ENCODE data around the gene HDAC9. TPM values are rescaled to one million over a fixed set of nuclear protein-coding genes. Genes with fewer than 3 reads are reported as not detected.
A peak's percentile ranks its signal among the peaks of the same experiment; 100 is the strongest.

Gene HDAC9
- total RNA-seq, 1 experiment from 2014 or later, result 31.9 TPM

GRCh38 chr7:18940593-18941134 is 445.1 kb downstream of the HDAC9 start:
- TF ChIP-seq EZH2 (IDR thresholded peaks at IDR 0.05; ENCODE audit: borderline replicate concordance, low read depth, low read length, poor library complexity, severe bottlenecking) (no peak), CTCF (conservative IDR thresholded peaks at IDR 0.05; ENCODE audit: low read depth, low read length) (no peak)
- BruUV-seq (replicated peaks), result no TSS peak
- H3K36me3 ChIP-seq (ENCODE audit: insufficient read depth, low read length, poor library complexity, severe bottlenecking), result no peaks in the 10 kb centered on the region
- POLR2A ChIA-PET (ENCODE audit: low non-redundant PET), result no interaction called here
- H3K9me3 ChIP-seq (ENCODE audit: low read depth, low read length, poor library complexity, severe bottlenecking), result no peaks in the 10 kb centered on the region
- CTCF ChIA-PET, result no interaction called here
- H3K4me1 ChIP-seq (ENCODE audit: insufficient read depth, low read length, poor library complexity, severe bottlenecking), result peaks cover 35% of the 10 kb centered on the region
- intact Hi-C loops (cut with micrococcal nuclease; ENCODE audit: unreplicated experiment), result no loop called here
- H3K27ac ChIP-seq (ENCODE audit: low read depth, low read length, poor library complexity, severe bottlenecking), result peak overlapping the region; percentile 85
- no peak overlapping the region for H3K4me3 ChIP-seq (ENCODE audit: low read depth, low read length, poor library complexity, severe bottlenecking)
- H3K27me3 ChIP-seq (replicated peaks; ENCODE audit: insufficient read depth, low read depth, low read length, poor library complexity), result no peaks in the 10 kb centered on the region
- DNase-seq (ENCODE audit: low spot score), result peak; percentile 98

GRCh38 chr7:18941207-18941606 is 445.7 kb downstream of the HDAC9 start:
- TF ChIP-seq EZH2 (IDR thresholded peaks at IDR 0.05; ENCODE audit: borderline replicate concordance, low read depth, low read length, poor library complexity, severe bottlenecking) (no peak), CTCF (conservative IDR thresholded peaks at IDR 0.05; ENCODE audit: low read depth, low read length) (no peak)
- Histone ChIP-seq H3K4me3 (ENCODE audit: low read depth, low read length, poor library complexity, severe bottlenecking) (no peak overlapping the region), H3K9me3 (ENCODE audit: low read depth, low read length, poor library complexity, severe bottlenecking) (no peaks in the 10 kb centered on the region), H3K27ac (ENCODE audit: low read depth, low read length, poor library complexity, severe bottlenecking) (peak overlapping the region; percentile 85), H3K27me3 (replicated peaks; ENCODE audit: insufficient read depth, low read depth, low read length, poor library complexity) (no peaks in the 10 kb centered on the region), H3K36me3 (ENCODE audit: insufficient read depth, low read length, poor library complexity, severe bottlenecking) (no peaks in the 10 kb centered on the region), H3K4me1 (ENCODE audit: insufficient read depth, low read length, poor library complexity, severe bottlenecking) (peaks cover 35% of the 10 kb centered on the region)
- DNase-seq (ENCODE audit: low spot score), result peak; percentile 48
- ChIA-PET CTCF (no interaction called here), POLR2A (ENCODE audit: low non-redundant PET) (no interaction called here)
- intact Hi-C loops (cut with micrococcal nuclease; ENCODE audit: unreplicated experiment), result no loop called here
- TSS peak; percentile 75 for BruUV-seq (replicated peaks)

GRCh38 chr7:18948521-18948920 is 453.0 kb downstream of the HDAC9 start:
- CTCF ChIA-PET, result no interaction called here
- no peaks in the 10 kb centered on the region for H3K36me3 ChIP-seq (ENCODE audit: insufficient read depth, low read length, poor library complexity, severe bottlenecking)
- BruUV-seq (replicated peaks), result no TSS peak
- POLR2A ChIA-PET (ENCODE audit: low non-redundant PET), result no interaction called here
- DNase-seq (ENCODE audit: low spot score), result no peak
- no peaks in the 10 kb centered on the region for H3K27me3 ChIP-seq (replicated peaks; ENCODE audit: insufficient read depth, low read depth, low read length, poor library complexity)
- peaks cover 12% of the 10 kb centered on the region for H3K4me1 ChIP-seq (ENCODE audit: insufficient read depth, low read length, poor library complexity, severe bottlenecking)
- no peak for TF ChIP-seq EZH2 (IDR thresholded peaks at IDR 0.05; ENCODE audit: borderline replicate concordance, low read depth, low read length, poor library complexity, severe bottlenecking)
- TF ChIP-seq CTCF (conservative IDR thresholded peaks at IDR 0.05; ENCODE audit: low read depth, low read length), result no peak
- H3K9me3 ChIP-seq (ENCODE audit: low read depth, low read length, poor library complexity, severe bottlenecking), result no peaks in the 10 kb centered on the region
- H3K4me3 ChIP-seq (ENCODE audit: low read depth, low read length, poor library complexity, severe bottlenecking), result no peak overlapping the region
- intact Hi-C loops (cut with micrococcal nuclease; ENCODE audit: unreplicated experiment), result no loop called here
- H3K27ac ChIP-seq (ENCODE audit: low read depth, low read length, poor library complexity, severe bottlenecking), result no peak overlapping the region
